ENCODE measurements around the gene EPX.

GRCh38 chr17:58250344-58251011 is 58.0 kb downstream of the EPX start:
- TF ChIP-seq, protein P1, sequence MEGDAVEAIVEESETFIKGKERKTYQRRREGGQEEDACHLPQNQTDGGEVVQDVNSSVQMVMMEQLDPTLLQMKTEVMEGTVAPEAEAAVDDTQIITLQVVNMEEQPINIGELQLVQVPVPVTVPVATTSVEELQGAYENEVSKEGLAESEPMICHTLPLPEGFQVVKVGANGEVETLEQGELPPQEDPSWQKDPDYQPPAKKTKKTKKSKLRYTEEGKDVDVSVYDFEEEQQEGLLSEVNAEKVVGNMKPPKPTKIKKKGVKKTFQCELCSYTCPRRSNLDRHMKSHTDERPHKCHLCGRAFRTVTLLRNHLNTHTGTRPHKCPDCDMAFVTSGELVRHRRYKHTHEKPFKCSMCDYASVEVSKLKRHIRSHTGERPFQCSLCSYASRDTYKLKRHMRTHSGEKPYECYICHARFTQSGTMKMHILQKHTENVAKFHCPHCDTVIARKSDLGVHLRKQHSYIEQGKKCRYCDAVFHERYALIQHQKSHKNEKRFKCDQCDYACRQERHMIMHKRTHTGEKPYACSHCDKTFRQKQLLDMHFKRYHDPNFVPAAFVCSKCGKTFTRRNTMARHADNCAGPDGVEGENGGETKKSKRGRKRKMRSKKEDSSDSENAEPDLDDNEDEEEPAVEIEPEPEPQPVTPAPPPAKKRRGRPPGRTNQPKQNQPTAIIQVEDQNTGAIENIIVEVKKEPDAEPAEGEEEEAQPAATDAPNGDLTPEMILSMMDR (IDR thresholded peaks at IDR 0.05) = no peak
- TF ChIP-seq EP300 (IDR thresholded peaks at IDR 0.05) = no peak

All from gastroesophageal sphincter (tissue), 3 donors.